ENCODE results near the gene RUSF1. TPM values are rescaled to one million over a fixed set of nuclear protein-coding genes. Genes with fewer than 3 reads are reported as not detected.

The RUSF1 gene
- total RNA-seq, 1 donor from 2014 or later, result 64.6 TPM

DNA sequence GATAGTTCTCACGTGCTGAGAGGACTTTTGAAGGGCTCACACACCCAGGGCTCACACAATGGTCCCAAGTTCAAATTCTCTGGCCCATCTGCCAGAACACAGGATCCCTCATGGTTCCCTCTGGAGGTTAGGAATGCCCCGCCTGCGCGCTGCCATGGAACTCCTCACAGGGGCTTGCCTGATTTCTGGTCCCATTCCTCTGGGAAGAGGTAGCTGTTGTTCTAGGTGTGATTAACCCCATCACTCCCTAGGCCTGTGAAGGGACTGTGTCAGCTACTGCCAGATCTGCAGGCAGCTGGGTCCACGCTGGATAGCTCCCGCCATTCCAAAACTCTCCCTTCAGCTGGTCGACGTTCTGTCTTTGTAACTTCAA is 51.2 kb downstream of the RUSF1 start:
- H3K4me1 ChIP-seq, result peaks cover 76% of the 10 kb centered on the region
- TF ChIP-seq POLR2AphosphoS5 (IDR thresholded peaks at IDR 0.05; ENCODE audit: insufficient read depth in 1 of 2, low read depth in 1 of 2) (no peak), POLR2A (IDR thresholded peaks at IDR 0.05) (no peak)
- TF ChIP-seq, protein P1, sequence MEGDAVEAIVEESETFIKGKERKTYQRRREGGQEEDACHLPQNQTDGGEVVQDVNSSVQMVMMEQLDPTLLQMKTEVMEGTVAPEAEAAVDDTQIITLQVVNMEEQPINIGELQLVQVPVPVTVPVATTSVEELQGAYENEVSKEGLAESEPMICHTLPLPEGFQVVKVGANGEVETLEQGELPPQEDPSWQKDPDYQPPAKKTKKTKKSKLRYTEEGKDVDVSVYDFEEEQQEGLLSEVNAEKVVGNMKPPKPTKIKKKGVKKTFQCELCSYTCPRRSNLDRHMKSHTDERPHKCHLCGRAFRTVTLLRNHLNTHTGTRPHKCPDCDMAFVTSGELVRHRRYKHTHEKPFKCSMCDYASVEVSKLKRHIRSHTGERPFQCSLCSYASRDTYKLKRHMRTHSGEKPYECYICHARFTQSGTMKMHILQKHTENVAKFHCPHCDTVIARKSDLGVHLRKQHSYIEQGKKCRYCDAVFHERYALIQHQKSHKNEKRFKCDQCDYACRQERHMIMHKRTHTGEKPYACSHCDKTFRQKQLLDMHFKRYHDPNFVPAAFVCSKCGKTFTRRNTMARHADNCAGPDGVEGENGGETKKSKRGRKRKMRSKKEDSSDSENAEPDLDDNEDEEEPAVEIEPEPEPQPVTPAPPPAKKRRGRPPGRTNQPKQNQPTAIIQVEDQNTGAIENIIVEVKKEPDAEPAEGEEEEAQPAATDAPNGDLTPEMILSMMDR (IDR thresholded peaks at IDR 0.05), result no peak
- no peaks in the 10 kb centered on the region for H3K27me3 ChIP-seq
- no peak overlapping the region for H3K27ac ChIP-seq
- H3K4me3 ChIP-seq, result no peak overlapping the region
- DNase-seq (ENCODE audit: extremely low spot score in 2 of 2), result no peak
- peaks cover 0 to 8% of the 10 kb centered on the region in 2 donors for H3K36me3 ChIP-seq
- intact Hi-C loops (cut with DNase I), result loop anchor here (10.0 kb wide), 1 partner anchor 418 kb away; the partner anchor contains the start of gene ZNF267
- H3K9me3 ChIP-seq, result no peaks in the 10 kb centered on the region

DNA sequence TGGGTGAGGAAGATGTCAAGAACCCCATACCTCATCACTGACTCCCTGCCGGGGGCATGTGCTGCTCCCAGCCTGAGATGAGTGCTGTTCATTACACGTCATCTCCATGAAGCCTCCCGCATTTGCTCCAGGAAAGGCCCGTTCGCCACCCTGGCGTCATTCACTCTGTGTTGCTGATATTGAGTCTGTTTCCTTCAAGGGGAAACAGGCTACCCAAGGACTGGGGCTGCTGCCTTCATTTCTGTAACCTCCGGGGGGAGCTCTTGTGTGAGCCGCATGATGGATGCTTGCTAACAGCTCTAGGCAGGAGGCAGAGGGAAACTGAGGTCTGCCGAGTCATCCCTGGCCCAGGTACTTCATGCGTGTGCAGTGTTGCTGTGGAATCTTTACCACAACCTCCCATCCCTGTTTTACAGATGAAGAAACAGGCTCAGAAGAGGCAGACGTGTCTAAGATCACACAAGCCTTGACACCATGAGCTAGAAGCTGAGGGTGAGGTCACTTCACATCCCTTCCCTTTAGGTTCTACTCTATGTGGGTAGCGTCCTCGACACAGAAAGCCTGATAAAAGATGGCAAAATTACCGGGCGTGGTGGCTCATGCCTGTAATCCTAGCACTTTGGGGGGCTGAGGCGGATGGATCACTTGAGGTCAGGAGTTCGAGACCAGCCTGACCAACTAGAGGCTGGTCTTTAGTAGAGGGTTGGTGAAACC is 52.4 kb downstream of the RUSF1 start:
- no peak for DNase-seq (ENCODE audit: extremely low spot score in 2 of 2)
- peaks cover 82% of the 10 kb centered on the region for H3K4me1 ChIP-seq
- H3K36me3 ChIP-seq, result peaks cover 0 to 4% of the 10 kb centered on the region in 2 donors
- H3K4me3 ChIP-seq, result no peak overlapping the region
- TF ChIP-seq, protein P1 (IDR thresholded peaks at IDR 0.05), result no peak
- TF ChIP-seq POLR2AphosphoS5 (IDR thresholded peaks at IDR 0.05; ENCODE audit: insufficient read depth in 1 of 2, low read depth in 1 of 2), result no peak
- no peak for TF ChIP-seq POLR2A (IDR thresholded peaks at IDR 0.05)
- intact Hi-C loops (cut with DNase I), result loop anchor here (10.0 kb wide), 1 partner anchor 419 kb away; the partner anchor contains the start of gene ZNF267
- H3K9me3 ChIP-seq, result no peaks in the 10 kb centered on the region
- H3K27ac ChIP-seq, result peak overlapping the region; percentile 84
- H3K27me3 ChIP-seq, result no peaks in the 10 kb centered on the region

DNA sequence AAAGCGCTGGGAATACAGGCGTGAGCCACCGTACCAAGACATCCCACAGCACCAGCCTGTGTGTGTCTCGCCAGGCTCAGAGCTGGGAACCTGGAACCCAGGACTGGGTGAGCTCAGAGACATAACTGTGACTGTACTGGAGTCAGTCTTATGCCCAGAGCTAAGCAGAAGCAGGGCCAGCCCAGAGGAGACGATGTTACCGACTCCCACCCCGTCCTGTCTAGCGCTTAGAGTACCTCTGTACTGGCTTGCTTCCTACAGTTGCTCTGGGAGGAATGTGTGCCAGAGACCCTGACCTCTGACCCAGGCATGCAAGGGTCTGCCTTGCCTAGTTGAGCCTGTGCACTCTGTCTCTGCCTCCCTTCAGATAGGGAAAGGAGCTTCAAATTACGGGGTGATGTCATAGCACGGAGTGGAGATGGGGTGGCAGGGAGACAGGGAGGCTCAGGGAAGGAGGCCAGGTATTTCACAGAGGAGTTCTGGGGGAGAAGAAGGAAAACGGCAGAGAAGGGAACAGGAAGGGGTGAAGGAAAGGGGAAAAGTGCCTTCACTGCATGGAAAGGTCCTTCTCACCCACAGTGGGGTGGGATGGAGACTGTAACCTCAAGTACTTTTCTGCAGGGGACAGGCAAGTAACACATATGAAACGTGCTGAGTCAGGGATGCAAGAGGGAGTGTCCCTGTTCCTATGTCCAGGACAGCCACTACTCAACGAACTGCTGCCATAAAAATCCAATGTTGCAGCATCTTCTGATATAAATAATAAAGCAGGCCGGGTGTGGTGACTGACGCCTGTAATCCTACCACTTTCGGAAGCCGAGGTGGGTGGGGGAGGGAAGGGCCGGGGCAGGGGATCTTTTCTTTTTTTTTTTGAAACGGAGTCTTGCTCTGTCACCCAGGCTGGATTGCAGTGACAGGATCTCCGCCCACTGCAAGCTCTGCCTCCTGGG is 54.7 kb downstream of the RUSF1 start:
- no peaks in the 10 kb centered on the region for H3K27me3 ChIP-seq
- no peaks in the 10 kb centered on the region for H3K9me3 ChIP-seq
- DNase-seq (ENCODE audit: extremely low spot score in 2 of 2), result no peak
- TF ChIP-seq POLR2AphosphoS5 (IDR thresholded peaks at IDR 0.05; ENCODE audit: insufficient read depth in 1 of 2, low read depth in 1 of 2), result peak; percentile 46 to 54
- TF ChIP-seq, protein P1 (IDR thresholded peaks at IDR 0.05), result no peak
- no peak for TF ChIP-seq POLR2A (IDR thresholded peaks at IDR 0.05)
- peaks cover 73% of the 10 kb centered on the region for H3K4me1 ChIP-seq
- H3K27ac ChIP-seq, result peak overlapping the region; percentile 84
- intact Hi-C loops (cut with DNase I), result loop anchor here (10.0 kb wide), 1 partner anchor 421 kb away; the partner anchor contains the start of gene ZNF267
- peak overlapping the region in 1 of 2 donors; percentile 4 for H3K4me3 ChIP-seq
- peaks cover 0 to 4% of the 10 kb centered on the region in 2 donors for H3K36me3 ChIP-seq

DNA sequence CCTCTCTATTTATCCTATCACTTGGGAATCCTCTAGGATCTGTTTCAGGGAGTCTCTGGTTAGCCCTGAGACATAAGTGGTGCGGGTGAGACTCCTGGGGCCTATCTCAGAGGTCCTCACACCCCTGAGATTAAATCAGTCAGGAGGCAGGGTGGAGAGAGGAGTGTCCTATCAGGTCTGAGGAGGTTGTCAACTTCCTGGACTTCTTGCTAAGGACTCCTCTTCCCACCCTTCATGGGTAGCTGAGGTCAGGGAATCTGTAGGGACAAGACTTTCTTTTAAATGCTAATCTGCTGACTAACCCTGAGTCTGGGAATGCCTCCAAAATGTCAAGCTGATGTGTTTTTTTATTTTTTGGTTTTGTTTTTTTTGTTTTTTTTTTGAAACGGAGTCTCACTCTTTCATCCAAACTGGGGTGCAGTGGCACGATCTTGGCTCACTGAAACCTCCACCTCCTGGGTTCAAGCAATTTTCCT is 55.5 kb downstream of the RUSF1 start:
- TF ChIP-seq, protein P1 (IDR thresholded peaks at IDR 0.05), result no peak
- TF ChIP-seq POLR2AphosphoS5 (IDR thresholded peaks at IDR 0.05; ENCODE audit: insufficient read depth in 1 of 2, low read depth in 1 of 2), result peak in 1 of 2 donors; percentile 66
- Histone ChIP-seq H3K4me1 (peaks cover 66% of the 10 kb centered on the region), H3K27me3 (no peaks in the 10 kb centered on the region), H3K9me3 (no peaks in the 10 kb centered on the region), H3K36me3 (peaks cover 0 to 4% of the 10 kb centered on the region in 2 donors), H3K4me3 (no peak overlapping the region), H3K27ac (peak overlapping the region; percentile 84)
- intact Hi-C loops (cut with DNase I), result loop anchor here (10.0 kb wide), 1 partner anchor 422 kb away; the partner anchor contains the start of gene ZNF267
- no peak for DNase-seq (ENCODE audit: extremely low spot score in 2 of 2)

All from vagina (tissue), 2 donors.